Measurements from ENCODE around the gene GPR78.

DNA sequence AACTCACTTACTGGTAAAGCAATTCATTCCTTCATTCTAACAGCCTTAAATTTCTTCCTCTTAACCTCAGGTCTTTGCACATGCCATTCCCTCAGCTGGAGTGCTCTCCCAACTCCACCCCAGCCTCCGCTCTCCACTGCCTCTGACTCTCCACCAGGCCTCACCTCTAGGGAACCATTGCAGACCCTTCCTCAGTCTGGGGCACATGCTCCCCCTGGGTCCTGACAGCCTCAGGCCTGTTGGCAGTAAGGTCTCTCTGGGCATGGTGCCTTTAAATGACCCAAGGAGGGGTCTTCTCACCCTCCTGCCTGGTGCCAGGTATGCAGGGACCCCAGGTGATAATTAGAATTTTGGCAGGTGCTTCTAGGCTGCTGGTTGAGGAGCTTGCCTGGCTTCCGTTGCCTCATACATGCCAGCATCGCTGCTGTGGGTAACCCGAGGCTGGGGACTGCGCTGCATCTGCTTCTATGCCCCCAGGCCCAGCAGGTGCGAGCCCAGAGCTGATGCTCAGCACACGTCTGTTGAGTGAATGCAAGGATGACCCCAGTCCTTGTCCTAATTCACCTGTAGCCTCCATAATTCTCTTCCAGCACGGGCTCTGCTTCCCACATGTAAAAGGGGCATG is 27.5 kb upstream of the GPR78 start:
- TF ChIP-seq, protein P1, sequence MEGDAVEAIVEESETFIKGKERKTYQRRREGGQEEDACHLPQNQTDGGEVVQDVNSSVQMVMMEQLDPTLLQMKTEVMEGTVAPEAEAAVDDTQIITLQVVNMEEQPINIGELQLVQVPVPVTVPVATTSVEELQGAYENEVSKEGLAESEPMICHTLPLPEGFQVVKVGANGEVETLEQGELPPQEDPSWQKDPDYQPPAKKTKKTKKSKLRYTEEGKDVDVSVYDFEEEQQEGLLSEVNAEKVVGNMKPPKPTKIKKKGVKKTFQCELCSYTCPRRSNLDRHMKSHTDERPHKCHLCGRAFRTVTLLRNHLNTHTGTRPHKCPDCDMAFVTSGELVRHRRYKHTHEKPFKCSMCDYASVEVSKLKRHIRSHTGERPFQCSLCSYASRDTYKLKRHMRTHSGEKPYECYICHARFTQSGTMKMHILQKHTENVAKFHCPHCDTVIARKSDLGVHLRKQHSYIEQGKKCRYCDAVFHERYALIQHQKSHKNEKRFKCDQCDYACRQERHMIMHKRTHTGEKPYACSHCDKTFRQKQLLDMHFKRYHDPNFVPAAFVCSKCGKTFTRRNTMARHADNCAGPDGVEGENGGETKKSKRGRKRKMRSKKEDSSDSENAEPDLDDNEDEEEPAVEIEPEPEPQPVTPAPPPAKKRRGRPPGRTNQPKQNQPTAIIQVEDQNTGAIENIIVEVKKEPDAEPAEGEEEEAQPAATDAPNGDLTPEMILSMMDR (IDR thresholded peaks at IDR 0.05), result no peak
- no peak for TF ChIP-seq POLR2A (IDR thresholded peaks at IDR 0.05)
